ENCODE data around the gene BARX1.

The BARX1 gene

DNA sequence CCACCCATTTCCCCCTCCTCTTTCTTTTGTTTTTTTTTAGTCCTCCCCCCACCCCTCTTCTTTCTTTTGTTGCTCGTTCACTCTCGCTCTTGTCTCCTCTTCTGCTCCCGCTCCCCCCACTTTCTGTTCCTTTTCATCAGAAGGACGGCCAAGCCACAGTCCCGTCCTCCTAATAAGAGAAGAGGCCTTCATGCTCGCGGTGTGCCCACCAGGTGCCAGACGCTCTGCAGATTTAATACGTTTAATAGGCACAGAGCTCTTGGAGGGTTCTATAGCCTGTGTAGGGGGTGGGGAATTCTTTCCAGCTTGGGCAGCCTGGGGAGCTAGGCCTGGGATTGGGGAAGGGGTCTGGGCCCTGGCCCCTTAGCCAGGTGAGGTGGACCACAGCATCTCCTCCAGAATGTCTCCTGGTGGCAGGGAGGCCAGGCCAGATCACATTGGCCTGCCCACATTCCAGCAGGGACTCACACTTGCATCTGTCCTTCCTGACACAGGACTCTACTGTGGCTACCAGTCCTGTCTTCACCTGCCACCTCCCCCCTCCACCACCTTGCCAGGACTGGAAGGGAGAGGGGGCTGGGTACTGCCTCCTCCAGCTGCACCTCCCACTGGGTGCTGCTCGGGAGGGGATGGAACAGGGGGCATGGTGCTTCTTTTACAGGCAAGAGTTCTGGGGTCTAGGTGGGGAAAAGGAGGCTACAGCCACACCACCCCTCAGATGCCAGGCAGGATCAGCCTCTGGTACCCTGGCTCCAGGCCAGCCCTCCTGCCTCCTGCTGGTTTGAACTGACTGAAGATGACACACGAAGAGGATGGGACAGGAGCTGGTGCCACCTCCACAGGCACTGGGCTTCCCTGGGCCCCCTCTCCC lies 6.1 kb upstream of the BARX1 start:
- no peak overlapping the region for H3K4me3 ChIP-seq (ENCODE audit: low read depth, low read length)
- TF ChIP-seq CTCF (IDR thresholded peaks at IDR 0.05; ENCODE audit: low read depth, low read length), result no peak

DNA sequence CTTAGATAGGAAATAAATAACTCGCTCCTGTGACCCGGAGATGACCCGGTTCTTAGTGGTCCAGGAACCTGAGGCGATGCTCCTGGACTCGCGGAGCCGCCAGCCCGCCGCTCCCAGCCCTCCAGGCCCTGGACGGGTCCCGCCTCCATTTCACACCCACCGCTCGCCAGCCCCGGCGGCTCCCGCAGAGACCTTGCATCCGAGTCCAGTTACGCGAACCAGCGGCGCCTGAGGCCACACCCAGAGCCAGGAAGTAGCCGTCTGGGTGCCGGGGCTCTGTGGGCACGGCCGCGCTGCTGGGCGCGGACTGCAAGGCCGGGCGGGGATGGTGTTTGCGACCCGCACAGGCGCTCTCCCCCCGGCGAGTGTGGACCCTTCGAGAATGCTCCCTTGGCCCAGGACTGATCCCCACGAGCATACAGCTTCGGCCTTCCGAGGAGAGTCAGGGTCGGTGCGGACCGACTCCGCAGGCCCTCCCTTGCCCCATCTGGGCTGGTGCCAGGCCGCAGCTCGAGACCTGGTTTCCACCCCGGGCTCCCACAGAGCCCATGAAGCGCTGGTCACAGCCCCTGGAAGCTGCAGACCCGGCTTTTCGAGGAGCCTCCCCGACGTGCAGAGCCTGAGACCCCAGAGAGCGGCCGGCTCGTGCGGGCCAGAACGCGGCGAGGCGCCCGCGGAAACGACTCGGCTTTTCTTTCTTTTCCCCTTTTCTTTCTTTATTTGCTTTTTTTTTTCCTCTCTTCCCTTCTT lies 5.2 kb upstream of the BARX1 start:
- no peak overlapping the region for H3K4me3 ChIP-seq (ENCODE audit: low read depth, low read length)
- no peak for TF ChIP-seq CTCF (IDR thresholded peaks at IDR 0.05; ENCODE audit: low read depth, low read length)

GRCh38 chr9:93959739-93960154 lies 4.6 kb upstream of the BARX1 start:
- no peak for TF ChIP-seq CTCF (IDR thresholded peaks at IDR 0.05; ENCODE audit: low read depth, low read length)

GRCh38 chr9:93958819-93959682 lies 3.9 kb upstream of the BARX1 start:
- H3K4me3 ChIP-seq (ENCODE audit: low read depth, low read length), result no peak overlapping the region
- no peak for TF ChIP-seq CTCF (IDR thresholded peaks at IDR 0.05; ENCODE audit: low read depth, low read length)

More at GRCh38 chr9:93959739-93960154, 4.6 kb upstream of the BARX1 start:
- no peak overlapping the region for H3K4me3 ChIP-seq (ENCODE audit: low read depth, low read length)

GRCh38 chr9:93958121-93958818 lies 3.1 kb upstream of the BARX1 start:
- no peak overlapping the region for H3K4me3 ChIP-seq (ENCODE audit: low read depth, low read length)
- TF ChIP-seq CTCF (IDR thresholded peaks at IDR 0.05; ENCODE audit: low read depth, low read length), result no peak

- no peak overlapping the region for H3K4me3 ChIP-seq (ENCODE audit: low read depth, low read length)
- TF ChIP-seq CTCF (IDR thresholded peaks at IDR 0.05; ENCODE audit: low read depth, low read length), result no peak
Measured at GRCh38 chr9:93955981-93956784, 1.0 kb upstream of the BARX1 start.

Data from WI38 (cell line).